NCI-H2081 (cell line): ENCODE measurements around the gene PLEKHD1.
"Not testable (repeated sequence)": the region's sequence is repeated elsewhere in the genome, so short reads cannot be mapped to it uniquely, and the experiment has no call there.

ENCODE experiments used
- DNase-seq, 2 experiments: peaks; one replicate each; lab custom pipeline; 2025; lab: John Stamatoyannopoulos, UW

PLEKHD1 gene

DNA sequence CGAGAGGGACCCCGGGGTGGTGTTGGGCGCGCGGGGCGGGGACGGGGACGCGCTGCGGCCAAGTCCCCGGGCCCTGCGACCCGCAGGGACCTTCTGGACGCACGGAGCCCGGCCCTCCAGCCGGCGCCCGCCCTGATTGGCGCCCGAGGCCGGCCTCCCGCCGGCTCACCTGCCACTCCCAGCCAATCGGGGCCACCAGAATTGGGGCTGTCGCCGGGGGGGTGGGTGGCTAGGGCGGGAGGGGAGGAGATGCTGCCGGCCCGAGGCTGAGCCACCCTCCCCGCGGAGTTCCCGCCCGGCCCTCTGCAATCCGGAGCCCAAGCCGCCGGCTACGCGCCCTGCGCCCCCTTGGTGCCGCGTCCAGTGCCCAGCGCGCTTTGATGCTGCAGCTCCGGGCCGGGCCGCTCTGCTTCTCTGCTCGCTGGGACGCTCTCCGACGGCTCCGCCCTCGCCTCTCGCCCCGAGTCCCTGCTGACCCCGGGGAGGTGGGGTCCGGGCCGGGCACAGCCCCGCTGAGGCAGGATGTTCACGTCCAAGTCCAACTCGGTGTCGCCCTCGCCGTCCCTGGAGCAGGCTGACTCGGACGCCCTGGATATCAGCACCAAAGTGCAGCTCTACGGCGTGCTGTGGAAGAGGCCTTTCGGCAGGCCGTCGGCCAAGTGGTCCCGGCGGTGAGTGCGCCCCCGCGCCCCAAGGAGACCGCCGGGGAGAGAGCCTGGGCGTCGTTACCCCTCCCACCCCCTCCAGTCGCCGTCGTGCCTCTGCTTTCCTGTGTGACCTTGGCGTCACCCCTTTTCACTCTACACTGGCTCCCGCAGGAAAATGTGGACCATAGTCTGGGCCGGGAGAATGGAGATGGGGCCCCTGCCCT, at the start of gene PLEKHD1:
Gene PLEKHD1 (plus strand): TSS at position 285 of the 871 bp plus-strand sequence. CDS start 238 bp downstream, at position 523.
- DNase-seq = peak; percentile 35 to 63

DNA sequence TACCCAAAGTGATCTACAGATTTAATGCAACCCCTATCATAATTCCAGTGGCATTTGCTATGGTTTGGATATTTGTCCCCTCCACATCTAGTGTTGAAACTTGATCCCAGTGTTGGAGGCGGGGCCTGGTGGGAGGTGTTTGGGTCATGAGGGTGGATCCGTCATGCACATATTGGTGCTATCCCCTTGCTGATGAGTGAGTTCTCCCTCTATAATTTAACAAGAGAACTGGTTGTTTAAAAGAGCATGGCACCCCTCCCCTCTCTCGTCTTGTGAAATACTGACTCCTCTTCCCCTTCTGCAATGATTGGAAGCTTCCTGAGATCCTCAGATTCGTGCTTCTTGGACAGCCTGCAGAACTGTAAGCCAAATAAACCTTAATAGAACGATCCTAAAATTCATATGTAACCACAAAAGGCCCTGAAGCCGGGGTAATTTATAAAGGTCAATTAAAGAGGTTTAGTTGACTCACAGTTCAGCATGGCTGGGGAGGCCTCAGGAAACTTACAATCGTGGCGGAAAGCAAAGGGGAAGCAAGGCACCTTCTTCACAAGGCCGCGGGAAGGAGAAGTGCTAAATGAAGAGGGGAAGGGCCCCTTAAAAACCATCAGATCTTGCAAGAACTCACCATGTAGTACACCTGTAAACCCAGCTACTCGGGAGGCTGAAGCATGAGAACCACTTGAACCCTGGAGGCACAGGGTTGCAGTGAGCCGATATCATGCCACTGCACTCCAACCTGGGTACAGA, 44.8 kb upstream of the PLEKHD1 start:
- DNase-seq = no peak

DNA sequence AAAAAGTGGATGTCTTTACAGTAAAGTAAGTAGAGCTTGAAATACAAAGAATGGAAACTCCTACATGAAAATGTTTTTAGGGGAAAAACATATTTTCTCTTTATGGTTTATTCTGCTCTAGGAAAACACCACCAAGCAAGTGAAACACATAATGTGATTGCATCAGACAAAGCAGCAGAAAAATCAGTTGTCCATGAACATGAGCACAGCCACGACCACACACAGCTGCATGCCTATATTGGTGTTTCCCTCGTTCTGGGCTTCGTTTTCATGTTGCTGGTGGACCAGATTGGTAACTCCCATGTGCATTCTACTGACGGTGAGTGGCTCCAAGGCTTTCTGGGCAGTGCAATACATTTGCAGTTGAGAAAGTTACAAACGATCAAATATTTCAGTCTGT, 42.6 kb upstream of the PLEKHD1 start:
- DNase-seq = no peak

DNA sequence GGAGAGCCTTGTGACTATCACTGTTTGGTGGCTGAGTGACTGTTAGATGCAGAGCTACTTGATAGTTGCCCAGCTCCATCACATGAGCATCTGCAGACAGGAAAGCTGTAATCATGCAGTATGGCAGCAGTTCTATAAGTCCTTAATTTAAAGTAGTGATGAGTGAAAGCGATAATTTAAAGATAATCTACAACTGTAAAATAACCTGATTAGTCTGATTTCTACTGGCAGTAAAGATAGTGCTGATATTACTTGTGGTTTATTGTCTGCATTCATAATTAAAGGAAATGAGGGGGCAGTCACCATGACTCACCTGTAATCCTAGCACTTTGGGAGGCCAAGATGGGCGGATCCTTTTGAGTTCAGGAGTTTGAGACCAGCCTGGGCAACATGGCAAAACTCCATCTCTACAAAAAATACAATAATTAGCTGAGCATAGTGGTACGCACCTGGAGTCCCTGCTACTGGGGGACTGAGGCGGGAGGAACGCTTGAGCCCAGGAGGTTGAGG, 41.2 kb upstream of the PLEKHD1 start:
- DNase-seq = no peak

DNA sequence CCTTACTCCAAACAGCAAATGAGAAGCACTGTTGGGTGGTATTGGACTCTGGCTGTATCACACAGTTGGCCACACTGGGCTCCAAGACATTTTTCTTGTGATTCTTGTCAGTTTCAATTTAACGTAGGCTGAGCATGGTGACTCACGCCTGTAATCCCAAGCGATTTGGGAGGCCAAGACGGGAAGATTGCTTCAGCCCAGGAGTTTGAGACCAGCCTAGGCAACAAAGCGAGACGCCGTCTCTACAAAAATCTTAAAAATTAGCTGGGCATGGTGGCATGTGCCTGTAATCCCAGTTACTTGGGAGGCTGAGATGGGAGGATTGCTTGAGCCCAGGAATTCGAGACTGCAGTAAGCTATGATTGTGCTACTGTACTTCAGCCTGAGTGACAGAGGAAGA, 35.3 kb upstream of the PLEKHD1 start:
- no peak for DNase-seq

DNA sequence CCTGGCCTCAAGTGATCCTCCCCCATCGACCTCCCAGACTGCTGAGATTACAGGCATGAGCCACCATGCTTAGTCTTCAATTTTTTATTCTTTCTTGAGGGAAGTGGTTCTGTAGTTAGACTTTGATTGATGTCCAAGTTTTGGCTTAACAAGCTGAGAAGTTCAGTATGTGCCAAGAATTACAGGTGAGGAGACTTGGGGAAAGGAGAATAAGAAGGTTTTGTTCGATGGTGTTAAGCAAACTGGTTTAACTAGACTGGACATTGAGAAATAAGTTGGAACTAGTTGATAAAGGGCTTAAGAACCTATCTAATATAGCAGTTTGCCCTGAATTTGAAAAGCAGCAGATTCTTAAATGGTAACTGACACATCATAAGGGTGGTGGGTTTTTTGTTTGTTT, 32.6 kb upstream of the PLEKHD1 start:
- no peak for DNase-seq

DNA sequence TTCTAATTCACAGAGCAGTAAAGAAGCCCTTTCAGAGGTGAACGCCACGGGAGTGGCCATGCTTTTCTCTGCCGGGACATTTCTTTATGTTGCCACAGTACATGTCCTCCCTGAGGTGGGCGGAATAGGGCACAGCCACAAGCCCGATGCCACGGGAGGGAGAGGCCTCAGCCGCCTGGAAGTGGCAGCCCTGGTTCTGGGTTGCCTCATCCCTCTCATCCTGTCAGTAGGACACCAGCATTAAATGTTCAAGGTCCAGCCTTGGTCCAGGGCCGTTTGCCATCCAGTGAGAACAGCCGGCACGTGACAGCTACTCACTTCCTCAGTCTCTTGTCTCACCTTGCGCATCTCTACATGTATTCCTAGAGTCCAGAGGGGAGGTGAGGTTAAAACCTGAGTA, 26.2 kb upstream of the PLEKHD1 start:
- no peak for DNase-seq

DNA sequence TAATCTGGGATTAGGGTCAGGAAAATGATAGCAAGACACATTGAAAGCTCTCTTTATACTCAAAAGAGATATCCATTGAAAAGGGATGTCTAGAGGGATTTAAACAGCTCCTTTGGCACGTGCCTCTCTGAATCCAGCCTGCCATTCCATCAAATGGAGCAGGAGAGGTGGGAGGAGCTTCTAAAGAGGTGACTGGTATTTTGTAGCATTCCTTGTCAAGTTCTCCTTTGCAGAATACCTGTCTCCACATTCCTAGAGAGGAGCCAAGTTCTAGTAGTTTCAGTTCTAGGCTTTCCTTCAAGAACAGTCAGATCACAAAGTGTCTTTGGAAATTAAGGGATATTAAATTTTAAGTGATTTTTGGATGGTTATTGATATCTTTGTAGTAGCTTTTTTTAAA, 25.4 kb upstream of the PLEKHD1 start:
- no peak for DNase-seq

DNA sequence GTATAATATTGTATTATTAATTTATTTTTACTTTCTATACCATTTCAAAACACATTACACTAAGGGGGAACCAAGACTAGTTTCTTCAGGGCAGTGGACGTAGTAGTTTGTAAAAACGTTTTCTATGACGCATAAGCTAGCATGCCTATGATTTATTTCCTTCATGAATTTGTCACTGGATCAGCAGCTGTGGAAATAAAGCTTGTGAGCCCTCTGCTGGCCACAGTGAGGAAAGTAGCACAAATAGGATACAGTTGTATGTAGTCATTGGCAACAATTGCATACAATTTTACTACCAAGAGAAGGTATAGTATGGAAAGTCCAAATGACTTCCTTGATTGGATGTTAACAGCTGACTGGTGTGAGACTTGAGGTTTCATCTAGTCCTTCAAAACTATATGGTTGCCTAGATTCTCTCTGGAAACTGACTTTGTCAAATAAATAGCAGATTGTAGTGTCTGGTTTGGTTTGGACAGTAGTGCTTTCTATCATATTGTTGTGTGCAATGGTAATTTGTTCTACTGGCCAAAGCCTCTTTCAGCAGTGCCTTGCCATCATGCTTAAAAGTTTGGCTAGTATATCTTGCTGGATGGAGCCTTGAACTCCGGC, 24.3 kb upstream of the PLEKHD1 start:
- DNase-seq = peak; percentile 73 to 80

DNA sequence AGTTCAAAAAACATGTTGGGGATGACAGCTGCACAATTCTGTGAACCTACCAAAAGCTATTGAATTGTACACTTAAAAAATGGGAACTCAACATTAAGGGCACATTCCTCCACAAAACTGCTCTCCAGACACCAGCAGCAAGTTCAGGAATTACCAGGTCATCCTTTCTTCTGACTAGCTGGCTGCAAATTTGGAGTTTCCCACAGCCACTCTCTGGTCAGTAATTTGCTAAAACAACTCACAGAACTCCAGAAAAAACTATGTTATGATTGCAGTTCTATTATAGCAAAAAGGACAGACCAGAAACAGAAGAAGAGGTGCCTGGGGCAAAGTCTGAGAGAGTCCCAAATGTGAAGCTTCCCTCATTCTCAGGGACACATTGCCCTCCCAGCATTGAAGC, 20.1 kb upstream of the PLEKHD1 start:
- DNase-seq = no peak

DNA sequence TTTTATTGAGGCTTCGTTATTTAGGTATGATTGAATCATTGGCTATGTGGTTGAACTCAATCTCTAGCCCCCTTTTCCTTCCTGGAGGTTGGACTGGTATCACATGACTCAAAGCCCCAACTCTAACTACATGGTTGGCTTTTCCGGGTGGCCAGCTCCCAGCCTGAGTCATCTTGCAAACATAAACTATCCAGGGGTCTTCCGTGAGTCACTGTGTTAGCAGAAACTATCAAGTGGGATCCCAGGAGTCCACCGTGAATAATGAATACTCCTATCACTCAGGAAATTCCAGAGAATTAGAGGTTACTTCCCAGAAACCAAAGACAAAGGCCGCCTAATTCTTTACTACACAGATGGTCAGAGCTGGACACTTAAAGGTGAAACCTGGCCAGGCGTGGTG, 19.7 kb upstream of the PLEKHD1 start:
- no peak for DNase-seq

DNA sequence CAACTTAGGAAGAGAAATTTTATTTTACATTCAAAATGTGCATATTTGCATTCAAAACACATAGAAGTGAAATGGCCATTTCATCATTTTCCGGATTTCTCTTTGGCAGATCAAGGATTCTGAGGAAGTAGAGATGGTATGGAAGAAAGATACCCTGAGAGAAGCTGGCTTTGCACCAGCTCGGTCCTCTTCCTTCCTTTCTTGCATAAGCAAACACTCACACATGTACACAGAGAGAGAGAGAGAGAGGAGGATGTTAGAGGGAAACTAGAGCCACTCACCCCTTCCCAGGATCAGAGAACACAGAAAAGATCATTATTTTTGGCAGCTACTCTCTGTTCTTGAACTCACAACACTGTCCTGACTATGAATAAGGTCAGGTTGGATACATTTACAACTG, 15.6 kb upstream of the PLEKHD1 start:
- no peak for DNase-seq

DNA sequence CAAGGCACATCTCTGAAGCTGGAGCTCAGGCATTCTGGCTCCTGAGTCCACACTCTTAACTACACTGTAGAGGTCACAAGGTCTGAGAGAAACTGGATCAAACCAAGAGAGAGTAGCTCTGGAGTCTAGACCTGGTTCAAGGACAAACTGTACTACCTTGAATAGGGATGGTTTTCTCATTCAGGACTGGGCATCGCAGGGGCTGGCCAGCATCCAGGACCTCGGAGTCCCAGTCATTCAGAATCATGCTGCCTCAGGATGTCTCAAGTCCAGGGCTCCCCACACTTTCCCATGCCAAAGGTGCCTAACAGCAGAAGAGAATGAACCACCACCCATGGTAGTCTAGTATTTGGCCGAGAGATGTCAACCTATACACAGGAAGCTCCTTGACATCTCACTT, 13.1 kb upstream of the PLEKHD1 start:
- DNase-seq = no peak

DNA sequence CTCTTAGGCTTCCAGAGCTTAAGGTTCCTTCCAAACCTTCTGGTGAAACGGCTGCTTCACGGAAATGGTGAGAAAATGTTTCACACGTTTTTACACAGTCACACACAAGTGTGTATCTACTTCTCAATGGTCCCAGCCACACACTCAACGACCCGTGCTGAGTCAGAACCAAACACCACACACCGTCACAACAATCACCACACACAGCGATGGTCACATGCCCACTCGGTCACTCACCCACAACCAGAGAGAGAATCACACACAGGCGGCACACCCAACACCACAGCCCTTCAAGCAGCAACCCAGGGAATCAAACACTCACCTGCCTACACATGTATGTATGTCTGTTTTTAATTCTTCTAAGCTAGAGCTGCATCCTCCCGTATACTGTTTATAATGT, 12.6 kb upstream of the PLEKHD1 start:
- no peak for DNase-seq

DNA sequence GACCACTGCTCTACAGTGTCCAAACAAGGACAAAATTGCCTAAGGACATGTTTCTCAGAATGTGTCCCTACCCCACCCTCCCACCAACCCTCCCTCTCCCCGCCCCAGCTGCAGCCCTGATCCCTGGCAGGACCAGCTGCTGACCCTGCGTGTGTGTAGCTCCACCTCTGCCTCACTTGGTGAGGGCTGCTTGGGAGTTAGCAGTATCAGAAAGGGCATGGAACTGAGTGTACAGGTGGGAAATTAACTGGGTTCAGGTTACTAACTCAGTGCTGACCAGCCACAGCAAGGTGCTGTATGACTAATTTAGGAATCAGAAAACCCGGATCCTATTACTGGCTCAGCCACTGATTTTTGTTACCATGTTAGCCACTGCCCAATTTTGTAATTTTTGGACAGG, 11.3 kb upstream of the PLEKHD1 start:
- no peak for DNase-seq

DNA sequence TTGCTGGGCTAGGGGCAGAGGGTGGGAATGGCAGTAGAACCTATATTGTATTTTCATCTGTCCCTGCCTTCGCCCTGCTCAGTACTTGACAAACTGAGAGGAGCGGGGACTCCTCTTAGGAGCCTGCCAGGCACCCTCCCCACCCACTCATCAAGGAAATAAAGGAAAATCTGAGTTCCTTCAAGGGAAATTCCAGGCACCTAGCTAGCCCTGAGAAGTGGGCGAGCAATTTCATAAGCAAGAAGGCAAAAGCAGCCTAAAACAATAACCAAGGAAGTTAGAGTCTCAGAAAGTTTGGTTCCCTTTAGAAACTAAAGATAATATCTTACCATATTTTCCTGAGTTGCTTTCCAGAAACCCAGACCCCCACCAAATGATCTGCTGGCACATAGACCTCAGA, 10.6 kb upstream of the PLEKHD1 start:
- no peak for DNase-seq

DNA sequence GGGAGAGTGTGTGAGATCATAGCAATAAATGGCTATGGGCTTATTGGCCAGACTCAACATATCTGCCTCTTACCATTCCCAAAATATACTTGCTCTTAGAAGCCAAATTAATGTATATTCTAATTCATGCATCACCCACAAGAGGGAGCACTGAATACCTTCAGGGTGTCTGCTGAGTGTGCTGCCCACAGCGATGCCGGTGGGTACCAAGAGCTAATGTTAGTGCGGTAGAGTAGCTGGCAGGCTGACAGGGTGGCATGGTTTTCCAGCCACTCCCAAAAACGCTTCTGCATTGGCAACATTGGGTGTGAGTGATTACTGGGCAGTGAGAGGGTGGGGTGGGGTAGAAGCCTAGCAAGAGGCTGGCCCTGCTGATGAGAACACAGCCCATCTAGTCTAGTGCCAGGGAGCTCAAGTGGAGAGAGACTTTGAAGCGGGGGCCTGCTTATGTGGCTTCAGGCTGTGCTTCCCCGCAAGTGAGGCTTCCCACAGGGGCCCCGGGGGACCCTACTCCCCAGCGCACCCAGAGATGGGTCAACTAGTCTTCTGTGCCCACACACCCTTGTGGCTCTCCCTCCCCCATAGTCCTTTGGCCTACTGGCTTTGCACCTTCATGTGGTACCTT, 9.2 kb upstream of the PLEKHD1 start:
- peak; percentile 27 to 67 for DNase-seq

DNA sequence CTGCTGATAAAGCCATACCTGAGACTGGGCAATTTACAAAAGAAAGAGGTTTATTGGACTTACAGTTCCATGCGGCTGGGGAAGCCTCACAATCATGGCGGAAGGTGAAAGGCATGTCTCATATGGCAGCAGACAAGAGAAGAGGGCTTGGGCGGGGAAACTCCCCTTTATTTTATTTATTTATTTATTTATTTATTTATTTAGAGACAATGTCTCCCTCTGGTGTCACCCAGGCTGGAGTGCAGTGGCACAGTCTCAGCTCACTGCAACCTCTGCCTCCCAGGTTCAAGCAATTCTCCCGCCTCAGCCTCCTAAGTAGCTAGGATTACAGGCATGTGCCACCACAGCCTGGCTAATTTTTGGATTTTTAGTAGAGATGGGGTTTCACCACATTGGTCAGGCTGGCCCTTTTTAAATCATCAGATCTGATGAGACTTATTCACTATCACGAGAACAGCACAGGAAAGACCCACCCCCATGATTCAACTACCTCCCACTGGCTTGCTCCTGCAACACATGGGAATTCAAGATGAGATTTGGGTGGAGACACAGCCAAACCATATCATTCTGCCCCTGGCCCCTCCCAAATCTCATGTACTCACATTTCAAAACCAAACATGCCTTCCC, 7.6 kb upstream of the PLEKHD1 start:
- not testable (repeated sequence) for DNase-seq

DNA sequence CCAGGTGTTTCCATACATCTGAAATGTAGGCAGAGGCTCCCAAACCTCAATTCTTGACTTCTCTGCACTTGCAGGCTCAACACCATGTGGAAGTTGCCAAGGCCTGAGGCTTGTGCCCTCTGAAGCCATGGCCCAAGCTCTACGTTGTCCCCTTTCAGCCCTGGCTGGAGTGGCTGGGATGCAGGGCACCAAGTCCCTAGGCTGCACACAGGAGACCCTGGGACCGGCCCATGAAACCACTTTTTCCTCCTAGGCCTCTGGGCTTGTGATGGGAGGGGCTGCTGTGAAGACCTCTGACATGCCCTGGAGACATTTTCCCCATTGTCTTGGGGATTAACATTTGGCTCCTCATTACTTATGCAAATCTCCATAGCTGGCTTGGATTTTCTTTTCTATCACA, 6.5 kb upstream of the PLEKHD1 start:
- DNase-seq = not testable (repeated sequence)

DNA sequence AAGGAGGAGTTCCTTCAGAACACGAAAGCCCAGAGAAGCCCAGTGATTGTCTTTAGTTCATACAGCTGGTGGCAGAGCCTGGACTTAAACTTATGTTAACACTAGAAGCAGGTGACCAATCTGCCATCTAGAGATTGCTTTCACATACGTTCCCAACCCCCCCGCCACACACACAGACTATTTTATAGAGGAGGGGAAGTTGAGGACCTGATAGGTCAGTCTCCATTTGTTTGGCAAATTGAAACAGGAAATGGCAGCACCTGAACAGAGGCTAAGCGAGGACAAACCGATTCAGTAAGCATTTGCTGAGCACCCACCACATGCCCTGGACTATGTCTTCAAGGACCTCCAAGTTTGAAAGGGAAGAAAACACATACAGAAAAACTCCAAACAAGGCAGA, 4.8 kb upstream of the PLEKHD1 start:
- DNase-seq = no peak

DNA sequence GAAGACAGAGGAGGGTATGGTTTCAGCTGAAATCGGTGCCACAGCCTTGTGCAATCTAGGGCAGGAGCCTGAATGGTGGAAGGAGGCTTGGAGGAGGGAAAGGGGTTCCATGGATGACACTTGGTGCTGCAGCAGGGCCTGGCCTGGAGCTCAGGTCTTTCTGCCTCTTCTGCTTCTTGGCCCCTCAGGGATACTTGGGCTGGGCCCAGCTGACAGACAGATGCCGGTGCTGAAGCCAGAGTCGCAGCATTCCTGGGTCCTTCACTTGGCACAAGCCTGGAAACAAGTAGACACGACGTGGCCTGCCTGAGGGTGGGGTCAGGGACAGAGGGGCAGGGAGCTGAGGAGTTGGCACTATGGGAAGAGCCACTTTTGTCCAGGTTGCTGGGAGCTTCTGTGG, 4.4 kb upstream of the PLEKHD1 start:
- DNase-seq = no peak
